GM12878 (cell line): Measurements from ENCODE around the gene LRRK1. TPM values are rescaled to one million over a fixed set of nuclear protein-coding genes. Genes with fewer than 3 reads are reported as not detected.

Source experiments
- ATAC-seq: fragments of 200-7000 bp; cut with Tn5 transposase; 3 replicates; pipeline ENCODE4 v1.9.1; 2020; ENCODE audit warnings: mild to moderate bottlenecking, moderate library complexity
- BruUV-seq: library from RNA; stranded (reverse); fragments of 400-500 nt; replicated peaks from 2 replicates; lab custom pipeline; 2021; lab: Mats Ljungman, UMichigan
- CTCF ChIA-PET: fragments of 300-600 bp; sonication (Branson Sonifier 250); formaldehyde crosslinking; extraction: SDS; loops from one replicate; lab custom pipeline; 2021; ENCODE audit warnings: inconsistent platforms; lab: Yijun Ruan, JAX
- POLR2A ChIA-PET: fragments of 350-600 bp; formaldehyde crosslinking; extraction: SDS; loops from one replicate; lab custom pipeline; 2021; ENCODE audit warnings: inconsistent platforms; lab: Charles Lee
- RAD21 ChIA-PET: fragments of 300-600 bp; sonication (Branson Sonifier 250); formaldehyde crosslinking; loops from one replicate; lab custom pipeline; 2023; ENCODE audit warnings: antibody characterized with exemption; ENCODE audit not compliant: unreplicated experiment; lab: Charles Lee
- SMC1A ChIA-PET: fragments of 300-600 bp; sonication (Branson Sonifier 250); formaldehyde crosslinking; loops from one replicate; lab custom pipeline; 2023; ENCODE audit not compliant: unreplicated experiment, uncharacterized antibody; lab: Charles Lee
- DNase-seq: peaks from one replicate; pipeline ENCODE4 v3.0.0-alpha.2; 2011; ENCODE audit warnings: low read depth, low spot score
- FAIRE-seq: peaks from 3 replicates; lab custom pipeline; 2011; peaks lifted over from hg19 to GRCh38; lab: Jason Lieb, UNC
- H2AFZ ChIP-seq: 2 replicates; pipeline ENCODE4 v1.6.0; 2011; ENCODE audit warnings: low read depth, low read length, control low read depth; ENCODE audit not compliant: control insufficient read depth
- H3K27ac ChIP-seq: 2 replicates; pipeline ENCODE4 v1.5.1; 2011; ENCODE audit warnings: control low read depth; ENCODE audit not compliant: control insufficient read depth, insufficient read depth
- H3K27me3 ChIP-seq, 2 experiments: replicated peaks in 1 of 2; 2 replicates each; pipeline versions ENCODE4 v1.6.0 to v1.6.1; 2011; ENCODE audit warnings: low read length in 1 of 2; ENCODE audit not compliant: control insufficient read depth in 2 of 2, insufficient read depth in 2 of 2
- H3K36me3 ChIP-seq, 2 experiments: 2 replicates each; pipeline ENCODE4 v1.5.1; 2011; ENCODE audit warnings: low read length in 1 of 2; ENCODE audit not compliant: control insufficient read depth in 2 of 2, insufficient read depth in 2 of 2
- H3K4me1 ChIP-seq: 2 replicates; pipeline ENCODE4 v1.6.1; 2011; ENCODE audit warnings: mild to moderate bottlenecking, low read length, moderate library complexity, mixed read lengths; ENCODE audit not compliant: control insufficient read depth, insufficient read depth
- H3K4me2 ChIP-seq: 2 replicates; pipeline ENCODE4 v1.6.0; 2011; ENCODE audit warnings: control low read depth; ENCODE audit not compliant: control insufficient read depth, insufficient read depth
- H3K4me3 ChIP-seq: fragments of 200-600 bp; sonication (generic); 2 replicates; pipeline ENCODE4 v1.5.1; 2016
- H3K79me2 ChIP-seq: 2 replicates; pipeline ENCODE4 v1.6.0; 2011; ENCODE audit warnings: low read length; ENCODE audit not compliant: control insufficient read depth, insufficient read depth
- H3K9ac ChIP-seq: 2 replicates; pipeline ENCODE4 v1.8.0; 2011; ENCODE audit warnings: low read length, control low read depth, mixed read lengths; ENCODE audit not compliant: control insufficient read depth, insufficient read depth
- H3K9me3 ChIP-seq: replicated peaks from 3 replicates; pipeline ENCODE4 v1.5.1; 2011; ENCODE audit warnings: mild to moderate bottlenecking, low read length; ENCODE audit not compliant: control insufficient read depth, insufficient read depth
- H4K20me1 ChIP-seq: 2 replicates; pipeline ENCODE4 v1.6.0; 2011; ENCODE audit not compliant: control insufficient read depth, insufficient read depth
- E2F4 ChIP-seq: IDR thresholded peaks from 2 replicates; pipeline ENCODE4 v1.6.1; 2012; ENCODE audit warnings: low read depth, low read length, improper control_type of control experiment
- EGR1 ChIP-seq, 2 experiments: IDR thresholded peaks; 1 replicate in 1 of 2; 2 replicates in 1 of 2; pipeline ENCODE4 v1.6.1; 2011 to 2012; ENCODE audit warnings: low read depth in 2 of 2, low read length in 2 of 2, borderline replicate concordance in 1 of 2, mild to moderate bottlenecking in 1 of 2, moderate library complexity in 1 of 2
- HSF1 ChIP-seq: fragments of 150-350 bp; IDR thresholded peaks from 2 replicates; pipeline ENCODE4 v1.6.1; 2014; ENCODE audit warnings: mild to moderate bottlenecking, low read depth, low read length
- MXI1 ChIP-seq: fragments of 150-350 bp; IDR thresholded peaks from 2 replicates; pipeline ENCODE4 v1.6.1; 2011; ENCODE audit warnings: low read depth, mild to moderate bottlenecking, inconsistent platforms, low read length, improper control_type of control experiment
- NFXL1 ChIP-seq: fragments of 450-650 bp; IDR thresholded peaks from 2 replicates; pipeline ENCODE4 v1.6.1; 2017; ENCODE audit warnings: antibody characterized with exemption, mild to moderate bottlenecking, borderline replicate concordance
- NR2F1 ChIP-seq: fragments of 450-650 bp; conservative IDR thresholded peaks from 2 replicates; pipeline ENCODE4 v1.6.1; 2017; ENCODE audit warnings: mild to moderate bottlenecking
- NRF1 ChIP-seq: conservative IDR thresholded peaks from 2 replicates; pipeline ENCODE4 v1.6.1; 2011; ENCODE audit warnings: mild to moderate bottlenecking, low read depth, low read length, improper control_type of control experiment
- SMAD5 ChIP-seq: IDR thresholded peaks from 2 replicates; pipeline ENCODE4 v1.6.1; 2016; ENCODE audit warnings: antibody characterized with exemption, low read depth
- SMC3 ChIP-seq: IDR thresholded peaks from 2 replicates; pipeline ENCODE4 v1.6.1; 2011; ENCODE audit warnings: low read length, improper control_type of control experiment, borderline replicate concordance
- USF1 ChIP-seq: IDR thresholded peaks from 2 replicates; pipeline ENCODE4 v1.6.1; 2011; ENCODE audit warnings: borderline replicate concordance, low read depth, mild to moderate bottlenecking, moderate library complexity, mixed read lengths, low read length; ENCODE audit not compliant: insufficient read depth; ENCODE audit errors: extremely low read length
- WGBS: methylation state at CpG from one replicate; pipeline ENCODE4 v1.1.6; 2016; ENCODE audit warnings: low lambda C conversion rate; ENCODE audit not compliant: insufficient replicate concordance, insufficient coverage; ENCODE audit errors: missing lambda C conversion rate; 5-methylcytosine and 5-hydroxymethylcytosine counted together
- in situ Hi-C: fragments of 300-500 bp; cut with MboI; formaldehyde crosslinking; loops from 9 replicates; pipeline ENCODE4 v1.14.3; 2018; ENCODE audit warnings: mixed read lengths
- intact Hi-C: fragments of 100-400 bp; cut with micrococcal nuclease; formaldehyde crosslinking; loops from one replicate; pipeline ENCODE4 v1.14.2; 2022; ENCODE audit not compliant: unreplicated experiment
- polyA plus RNA-seq, 11 experiments: library from polyadenylated mRNA; depleted of rRNA in 4 of 11; unstranded in 6 of 11; stranded (reverse) in 5 of 11; fragments of >200 nt; fragmentation: Nextera tagmentation in 4 of 11; fragmentation: Illumina TruSeq in 1 of 11; extraction: Ambion mirVana in 4 of 11; extraction: Trizol in 1 of 11; gene quantifications; 1 replicate in 1 of 11; 2 replicates in 10 of 11; pipeline versions ENCODE4 v1.2.1 to v1.2.3, GENCODE V29; 2011 to 2016; ENCODE audit warnings: inconsistent platforms in 2 of 11, missing spikeins in 2 of 11, low read depth in 1 of 11
- total RNA-seq, 4 experiments: library from RNA; depleted of rRNA in 3 of 4; stranded (reverse); fragments of >200 nt in 3 of 4; fragmentation: Illumina TruSeq in 1 of 4; extraction: Trizol in 1 of 4; gene quantifications; 2 replicates each; pipeline versions ENCODE4 v1.2.1 to v1.2.3, GENCODE V29; 2013 to 2021

The LRRK1 gene
- total and polyA plus RNA-seq, 10 of the 15 experiments (the other 5 are each of a cell fraction or from before 2014, with no cell fraction given): 2.2 to 58.3 (median 17.9) TPM

- ChIA-PET POLR2A (no interaction called here), CTCF (interaction anchor here (2.2 kb wide), 1 partner anchor 26 kb away, joined by 6 read pairs; no protein-coding TSS in a partner anchor)
- H3K9ac ChIP-seq: no peak overlapping the region
- peaks cover 16 to 19% of the 10 kb centered on the region in 2 experiments for H3K36me3 ChIP-seq
- no peak for DNase-seq
- H3K79me2 ChIP-seq: no peaks in the 10 kb centered on the region
- no peaks in the 10 kb centered on the region for H4K20me1 ChIP-seq
- in situ Hi-C loops: no loop called here
- no peak overlapping the region for H2AFZ ChIP-seq
- no peaks in the 10 kb centered on the region for H3K27me3 ChIP-seq
- H3K4me1 ChIP-seq: no peaks in the 10 kb centered on the region
- intact Hi-C loops: no loop called here
- BruUV-seq: no TSS peak
- FAIRE-seq: no peak
- TF ChIP-seq E2F4 (no peak), HSF1 (no peak), NR2F1 (no peak), SMAD5 (no peak), EGR1 (IDR thresholded peaks at IDR 0.05; ENCODE audit: borderline replicate concordance in 1 of 2, low read depth in 2 of 2, low read length in 2 of 2) (no peak), MXI1 (no peak), NRF1 (no peak), SMC3 (no peak), NFXL1 (no peak), USF1 (no peak)
- TF ChIP-seq, all 136 proteins: peak for 0
- Histone ChIP-seq H3K27ac (no peak overlapping the region), H3K4me2 (no peak overlapping the region), H3K9me3 (no peaks in the 10 kb centered on the region; the same call in 2 of the 3 replicates), H3K4me3 (no peak overlapping the region)
- ChIA-PET RAD21 (no interaction called here), SMC1A (no interaction called here)
- no peak for ATAC-seq
- 95% methylated on average over 4 of the region's 4 CpGs for WGBS
These were observed 123.2 kb downstream of the LRRK1 start for GRCh38 chr15:101042320-101042719.
